MM.1S (cell line): ENCODE results near the gene SP3.

ENCODE experiments used
- DNase-seq: peaks from one replicate; pipeline ENCODE4 v3.0.0-alpha.2; 2015
- H2AFZ ChIP-seq: fragments of 300-600 bp; sonication (generic); 2 replicates; pipeline ENCODE4 v1.6.0; 2016; ENCODE audit warnings: antibody characterized with exemption, low read length
- H3F3A ChIP-seq: fragments of 300-600 bp; sonication (generic); 2 replicates; pipeline ENCODE4 v1.6.1; 2016; ENCODE audit warnings: mild to moderate bottlenecking, antibody characterized with exemption, low read length, moderate library complexity, mixed read lengths; ENCODE audit not compliant: insufficient read depth
- H3K27ac ChIP-seq: fragments of 300-600 bp; sonication (generic); 2 replicates; pipeline ENCODE4 v1.5.1; 2016; ENCODE audit warnings: mild to moderate bottlenecking, low read length
- H3K27me3 ChIP-seq: fragments of 300-600 bp; sonication (generic); replicated peaks from 2 replicates; pipeline ENCODE4 v1.6.0; 2016; ENCODE audit warnings: low read length; ENCODE audit not compliant: insufficient read depth
- H3K36me3 ChIP-seq: fragments of 300-600 bp; sonication (generic); replicated peaks from 2 replicates; pipeline ENCODE4 v1.6.1; 2016; ENCODE audit warnings: mild to moderate bottlenecking, low read length, mixed read lengths; ENCODE audit not compliant: insufficient read depth
- H3K4me1 ChIP-seq: fragments of 300-600 bp; sonication (generic); 2 replicates; pipeline ENCODE4 v1.6.1; 2016; ENCODE audit warnings: low read length, mixed read lengths
- H3K4me2 ChIP-seq: fragments of 300-600 bp; sonication (generic); 2 replicates; pipeline ENCODE4 v1.6.0; 2016; ENCODE audit warnings: low read depth, low read length
- H3K4me3 ChIP-seq: fragments of 300-600 bp; sonication (generic); 2 replicates; pipeline ENCODE4 v1.5.1; 2016; ENCODE audit warnings: low read length, mixed read lengths
- H3K79me2 ChIP-seq: fragments of 300-600 bp; sonication (generic); 2 replicates; pipeline ENCODE4 v1.6.1; 2016; ENCODE audit warnings: mixed run types, low read length, mixed read lengths
- H3K9ac ChIP-seq: fragments of 300-600 bp; sonication (generic); 2 replicates; pipeline ENCODE4 v1.6.1; 2016; ENCODE audit warnings: low read length, mixed read lengths
- H3K9me2 ChIP-seq: fragments of 300-600 bp; sonication (generic); replicated peaks from 2 replicates; pipeline ENCODE4 v1.6.1; 2016; ENCODE audit warnings: mild to moderate bottlenecking, low read length, mixed read lengths; ENCODE audit not compliant: insufficient read depth
- H3K9me3 ChIP-seq: fragments of 300-600 bp; sonication (generic); replicated peaks from 2 replicates; pipeline ENCODE4 v1.6.1; 2016; ENCODE audit warnings: mild to moderate bottlenecking, low read length, mixed read lengths; ENCODE audit not compliant: insufficient read depth
- H4K20me1 ChIP-seq: fragments of 300-600 bp; sonication (generic); 2 replicates; pipeline ENCODE4 v1.6.1; 2016; ENCODE audit warnings: mild to moderate bottlenecking, low read length, moderate library complexity, mixed read lengths; ENCODE audit not compliant: insufficient read depth
- EZH2 ChIP-seq: fragments of 300-600 bp; sonication (generic); optimal IDR thresholded peaks from 2 replicates; pipeline ENCODE3; 2017; ENCODE audit warnings: low read depth, mild to moderate bottlenecking, antibody characterized with exemption, low read length, mixed read lengths
- EZH2phosphoT487 ChIP-seq: fragments of 300-600 bp; sonication (generic); IDR thresholded peaks from 2 replicates; pipeline ENCODE4 v1.6.1; 2018; ENCODE audit warnings: antibody characterized with exemption, low read length
- TF ChIP-seq, protein P1 (sequence below): fragments of 300-600 bp; sonication (generic); IDR thresholded peaks from 2 replicates; pipeline ENCODE4 v1.5.1; 2016; ENCODE audit warnings: antibody characterized with exemption, low read length, mixed read lengths

Gene SP3

DNA sequence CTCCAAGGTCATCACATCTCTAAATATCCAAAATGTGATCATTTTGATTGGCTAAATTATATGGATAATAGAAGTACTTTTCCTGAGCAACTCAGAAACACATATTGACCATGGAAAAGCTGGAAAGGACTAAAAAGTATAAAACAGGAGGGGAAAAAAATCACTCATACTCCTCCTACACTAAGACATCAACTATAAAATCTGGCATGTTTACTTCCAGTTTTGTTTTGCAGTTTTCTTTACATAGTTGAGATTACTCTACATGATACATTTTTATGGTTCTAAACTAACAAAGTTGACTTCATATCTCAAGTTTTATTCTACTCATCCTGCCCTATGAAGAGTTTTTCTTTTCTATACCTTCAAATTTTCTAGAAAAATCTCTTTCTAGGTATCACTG is 46.0 kb upstream of the SP3 start:
- Histone ChIP-seq H3K36me3 (no peaks in the 10 kb centered on the region), H3K79me2 (no peaks in the 10 kb centered on the region), H3F3A (no peaks in the 10 kb centered on the region), H3K4me3 (no peak overlapping the region), H3K9me3 (no peaks in the 10 kb centered on the region), H3K27ac (no peak overlapping the region), H2AFZ (no peak overlapping the region), H3K4me1 (0 out of 2 replicates have a peak, but pooled peaks cover 3% of the 10 kb centered on the region), H3K4me2 (no peak overlapping the region), H4K20me1 (no peaks in the 10 kb centered on the region), H3K27me3 (no peaks in the 10 kb centered on the region), H3K9ac (no peak overlapping the region), H3K9me2 (no peaks in the 10 kb centered on the region)
- no peak for TF ChIP-seq EZH2phosphoT487
- TF ChIP-seq EZH2 = no peak
- TF ChIP-seq, protein P1, sequence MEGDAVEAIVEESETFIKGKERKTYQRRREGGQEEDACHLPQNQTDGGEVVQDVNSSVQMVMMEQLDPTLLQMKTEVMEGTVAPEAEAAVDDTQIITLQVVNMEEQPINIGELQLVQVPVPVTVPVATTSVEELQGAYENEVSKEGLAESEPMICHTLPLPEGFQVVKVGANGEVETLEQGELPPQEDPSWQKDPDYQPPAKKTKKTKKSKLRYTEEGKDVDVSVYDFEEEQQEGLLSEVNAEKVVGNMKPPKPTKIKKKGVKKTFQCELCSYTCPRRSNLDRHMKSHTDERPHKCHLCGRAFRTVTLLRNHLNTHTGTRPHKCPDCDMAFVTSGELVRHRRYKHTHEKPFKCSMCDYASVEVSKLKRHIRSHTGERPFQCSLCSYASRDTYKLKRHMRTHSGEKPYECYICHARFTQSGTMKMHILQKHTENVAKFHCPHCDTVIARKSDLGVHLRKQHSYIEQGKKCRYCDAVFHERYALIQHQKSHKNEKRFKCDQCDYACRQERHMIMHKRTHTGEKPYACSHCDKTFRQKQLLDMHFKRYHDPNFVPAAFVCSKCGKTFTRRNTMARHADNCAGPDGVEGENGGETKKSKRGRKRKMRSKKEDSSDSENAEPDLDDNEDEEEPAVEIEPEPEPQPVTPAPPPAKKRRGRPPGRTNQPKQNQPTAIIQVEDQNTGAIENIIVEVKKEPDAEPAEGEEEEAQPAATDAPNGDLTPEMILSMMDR = no peak
- no peak for DNase-seq

DNA sequence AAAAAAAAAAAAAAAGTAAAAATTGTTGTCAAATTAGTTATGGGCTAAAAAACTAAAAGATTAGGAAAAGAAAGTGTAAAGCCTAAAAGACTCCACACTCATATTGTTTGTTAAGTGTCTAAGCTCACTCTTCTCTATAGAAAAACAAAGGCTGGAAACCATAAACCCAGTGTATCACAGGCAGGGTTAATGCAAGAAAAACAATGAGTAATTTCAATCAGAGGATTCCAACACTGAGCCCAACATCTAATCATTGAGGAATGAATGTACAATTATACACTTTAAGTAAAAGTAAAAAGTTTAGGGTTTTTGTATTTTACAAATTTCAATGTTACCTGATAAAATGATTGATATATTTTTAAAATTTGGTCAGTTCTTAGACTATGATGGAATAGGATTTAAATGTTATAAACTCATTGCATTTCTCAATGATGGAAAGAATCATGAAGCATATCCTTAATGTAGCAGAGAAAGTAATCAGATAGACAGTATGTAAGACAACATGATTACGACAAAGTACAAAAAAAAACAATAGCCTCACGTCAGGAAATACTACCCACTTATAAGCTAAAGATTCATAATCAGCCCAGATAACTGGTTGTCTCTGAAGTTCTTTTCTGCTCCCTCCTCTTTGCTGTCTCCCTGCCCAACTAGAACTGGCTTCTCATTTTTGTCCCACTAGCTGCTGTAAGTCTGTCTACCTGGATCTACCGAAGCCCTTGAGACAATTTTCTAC is 44.5 kb upstream of the SP3 start:
- Histone ChIP-seq H3K79me2 (no peaks in the 10 kb centered on the region), H3F3A (no peaks in the 10 kb centered on the region), H3K9me2 (no peaks in the 10 kb centered on the region), H3K9me3 (no peaks in the 10 kb centered on the region), H3K27ac (no peak overlapping the region), H3K4me3 (no peak overlapping the region), H2AFZ (no peak overlapping the region), H3K9ac (no peak overlapping the region), H3K4me2 (no peak overlapping the region), H4K20me1 (no peaks in the 10 kb centered on the region), H3K4me1 (0 out of 2 replicates have a peak, but pooled peaks cover 3% of the 10 kb centered on the region), H3K27me3 (no peaks in the 10 kb centered on the region), H3K36me3 (no peaks in the 10 kb centered on the region)
- no peak for DNase-seq
- TF ChIP-seq EZH2 (no peak), EZH2phosphoT487 (no peak)
- TF ChIP-seq, protein P1 = no peak

DNA sequence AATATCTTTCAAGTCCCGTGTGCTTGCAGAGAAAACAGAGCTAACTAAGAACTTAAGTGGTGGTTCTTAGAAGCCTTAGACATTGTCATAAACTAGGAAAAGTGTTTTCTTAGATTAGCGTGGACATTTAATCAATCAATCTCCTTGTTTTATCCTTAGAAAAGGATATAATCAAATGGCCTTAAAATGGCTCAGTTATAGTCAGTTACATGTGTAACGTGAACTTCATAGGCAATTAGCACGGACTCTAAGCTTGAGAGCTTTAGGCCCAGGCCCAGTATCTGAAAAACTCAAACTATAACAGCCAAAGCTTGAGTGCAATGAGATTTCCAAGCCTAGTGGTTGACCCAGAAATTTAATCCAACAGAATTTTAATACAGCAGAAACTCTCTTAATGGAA is 43.5 kb upstream of the SP3 start:
- 0 out of 2 replicates have a peak, but pooled peaks cover 3% of the 10 kb centered on the region for H3K4me1 ChIP-seq
- no peak overlapping the region for H2AFZ ChIP-seq
- H3K9me3 ChIP-seq = no peaks in the 10 kb centered on the region
- H3F3A ChIP-seq = no peaks in the 10 kb centered on the region
- no peaks in the 10 kb centered on the region for H3K36me3 ChIP-seq
- H4K20me1 ChIP-seq = no peaks in the 10 kb centered on the region
- no peaks in the 10 kb centered on the region for H3K27me3 ChIP-seq
- DNase-seq = no peak
- no peaks in the 10 kb centered on the region for H3K79me2 ChIP-seq
- H3K27ac ChIP-seq = no peak overlapping the region
- H3K4me3 ChIP-seq = no peak overlapping the region
- no peak overlapping the region for H3K9ac ChIP-seq
- H3K9me2 ChIP-seq = no peaks in the 10 kb centered on the region
- no peak overlapping the region for H3K4me2 ChIP-seq
- TF ChIP-seq, protein P1 = no peak
- TF ChIP-seq EZH2 (no peak), EZH2phosphoT487 (no peak)
